Measurements from ENCODE around the gene TMEM14B.
"Not testable (repeated sequence)": the region's sequence is repeated elsewhere in the genome, so short reads cannot be mapped to it uniquely, and the experiment has no call there.

The TMEM14B gene

DNA sequence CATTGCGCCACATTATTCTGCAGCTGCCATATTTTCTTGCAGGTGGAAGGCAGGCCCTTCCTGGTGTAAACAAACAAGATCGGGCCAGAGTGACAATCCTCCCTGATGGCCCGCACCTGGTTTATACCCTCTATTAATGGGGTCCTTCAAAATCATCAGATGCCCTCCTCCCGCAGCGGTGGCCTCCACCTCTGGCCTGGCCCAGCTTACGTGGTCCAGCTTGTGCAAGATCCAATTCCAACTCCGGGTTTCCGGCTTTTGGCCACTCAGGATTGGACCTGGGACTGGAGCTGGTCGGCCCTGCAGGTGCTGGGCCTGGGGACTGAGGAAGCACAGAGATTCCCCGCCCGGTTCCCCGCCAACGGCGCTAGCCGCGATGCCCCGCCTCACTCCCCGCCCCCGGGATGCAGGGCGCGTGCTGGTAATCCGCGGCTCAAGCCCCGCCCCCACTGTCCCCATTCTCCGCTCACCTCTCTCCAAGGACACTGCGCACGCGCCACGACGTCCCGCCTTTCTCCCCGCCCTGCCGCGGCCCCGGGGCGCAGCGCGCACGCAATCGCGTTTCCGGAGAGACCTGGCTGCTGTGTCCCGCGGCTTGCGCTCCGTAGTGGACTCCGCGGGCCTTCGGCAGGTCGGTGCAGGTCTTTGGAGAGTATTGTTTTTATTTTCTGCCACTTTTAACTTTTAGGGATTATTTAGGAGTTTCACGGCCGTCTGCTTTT is at the start of gene TMEM14B:
TSS of gene TMEM14B (plus strand) at position 555 of the 722 bp plus-strand sequence. CDS start 1,441 bp downstream, outside the sequence.
- DNase-seq, result peak; percentile 99

DNA sequence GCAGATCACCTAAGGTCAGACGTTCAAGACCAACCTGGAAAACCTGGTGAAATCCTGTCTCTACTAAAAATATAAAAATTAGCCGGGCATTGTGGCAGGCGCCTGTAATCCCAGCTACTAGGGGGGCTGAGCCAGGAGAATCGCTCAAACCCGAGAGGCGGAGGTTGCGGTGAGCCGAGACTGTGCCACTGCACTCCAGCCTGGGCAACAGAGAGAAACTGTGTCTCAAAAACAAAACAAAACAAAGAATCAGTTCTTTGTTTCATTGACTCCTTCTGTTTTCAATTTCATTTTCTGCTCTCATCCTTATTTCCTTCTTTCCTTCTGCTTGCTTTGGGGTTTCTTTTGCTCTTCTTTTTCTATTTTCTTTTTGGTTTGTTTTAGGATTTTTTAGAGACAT is 33.6 kb upstream of the TMEM14B start:
- no peak for DNase-seq

- DNase-seq, result peak; percentile 58
Observed at GRCh38 chr6:10719296-10719963, 28.2 kb upstream of the TMEM14B start.

- DNase-seq, result peak; percentile 50
Observed at GRCh38 chr6:10719964-10720264, 27.7 kb upstream of the TMEM14B start.

DNA sequence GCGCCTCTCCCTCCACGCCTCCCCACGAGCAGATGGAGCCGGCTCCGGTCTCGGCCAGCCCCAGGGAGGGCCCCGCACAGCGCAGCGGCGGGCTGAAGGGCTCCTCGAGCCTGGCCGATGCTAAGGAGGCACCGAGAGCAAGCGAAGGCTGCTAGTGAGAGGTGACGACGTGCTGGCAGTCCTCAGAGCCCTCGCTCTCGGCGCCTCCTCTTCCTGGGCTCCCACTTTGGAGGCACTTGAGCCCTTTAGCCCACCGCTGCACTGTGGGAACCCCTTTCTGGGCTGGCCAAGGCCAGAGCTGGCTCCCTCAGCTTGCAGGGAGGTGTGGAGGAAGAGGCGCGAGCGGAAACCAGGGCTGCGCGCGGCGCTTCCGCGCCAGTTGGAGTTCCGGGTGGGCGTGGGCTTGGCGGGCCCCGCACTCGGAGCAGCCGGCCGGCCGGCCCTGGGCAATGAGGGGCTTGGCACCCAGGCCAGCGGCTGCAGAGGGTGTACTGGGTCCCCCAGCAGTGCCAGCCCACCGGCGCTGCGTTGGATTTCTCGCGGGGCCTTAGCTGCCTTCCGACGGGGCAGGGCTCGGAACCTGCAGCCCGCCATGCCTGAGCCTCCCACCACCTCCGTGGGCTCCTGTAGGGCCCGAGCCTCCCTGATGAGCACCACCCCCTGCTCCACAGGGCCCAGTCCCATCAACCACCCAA is 27.2 kb upstream of the TMEM14B start:
- DNase-seq, result peak; percentile 53

GRCh38 chr6:10720960-10721849 is 26.4 kb upstream of the TMEM14B start:
- peak; percentile 58 for DNase-seq

GRCh38 chr6:10721850-10722569 is 25.6 kb upstream of the TMEM14B start:
- DNase-seq, result no peak

DNA sequence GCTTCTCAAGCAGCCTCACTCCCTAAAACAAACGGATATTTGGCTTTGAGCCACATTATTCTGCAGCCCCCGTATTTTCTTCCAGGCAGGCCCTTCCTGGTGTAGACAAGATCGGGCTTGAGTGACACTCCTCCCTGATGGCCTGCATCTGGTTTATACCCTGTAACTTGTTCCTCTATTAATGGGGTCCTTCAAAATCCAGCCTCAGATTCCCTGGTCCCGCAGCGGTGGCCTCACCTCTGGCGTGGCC is 25.1 kb upstream of the TMEM14B start:
- DNase-seq, result no peak

- DNase-seq, result peak; percentile 97
Observed at GRCh38 chr6:10722820-10723566, 24.6 kb upstream of the TMEM14B start, which contains the start of gene TMEM14C. TMEM14C (plus strand) TSS chr6:10723070; CDS start chr6:10724614, 1,544 bp downstream.

GRCh38 chr6:10723567-10723881 is 24.1 kb upstream of the TMEM14B start:
- DNase-seq, result no peak

DNA sequence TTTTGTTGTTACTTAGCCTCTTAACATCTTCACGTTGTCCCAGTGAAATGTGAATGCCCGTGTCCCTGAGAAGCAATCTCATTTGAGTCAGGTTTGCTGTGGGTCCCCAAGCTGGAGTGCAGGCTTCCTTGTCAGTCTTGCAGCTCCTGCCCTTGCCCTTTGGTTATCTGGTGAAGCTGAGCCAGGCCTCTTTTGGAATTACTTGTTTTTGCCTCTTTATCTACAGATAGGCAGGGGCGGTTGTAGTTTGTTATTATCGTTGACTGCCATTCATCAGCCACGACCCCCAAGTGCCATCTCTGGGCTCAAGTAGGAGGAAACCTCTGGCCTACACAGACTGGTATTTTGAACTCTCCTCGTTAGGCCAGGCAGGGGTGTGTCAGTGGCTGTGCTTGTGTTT is 22.6 kb upstream of the TMEM14B start:
- DNase-seq, result peak; percentile 94

DNA sequence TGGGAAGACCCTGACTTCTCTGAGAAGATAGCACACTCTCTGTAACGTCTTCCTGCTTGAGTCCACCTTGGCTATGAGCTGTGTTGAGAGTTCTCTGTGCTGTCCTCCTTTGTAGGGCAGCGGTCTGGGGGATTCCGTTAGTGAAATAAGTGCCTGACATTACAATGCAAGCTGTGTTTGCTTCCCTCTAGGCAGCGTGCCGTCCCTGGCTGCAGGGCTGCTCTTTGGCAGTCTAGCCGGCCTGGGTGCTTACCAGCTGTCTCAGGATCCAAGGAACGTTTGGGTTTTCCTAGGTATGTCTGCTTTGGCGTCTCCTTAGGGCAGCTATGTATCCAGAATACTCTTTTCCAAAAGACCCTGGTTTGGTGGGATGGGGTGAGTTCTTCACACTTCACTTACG is 21.9 kb upstream of the TMEM14B start:
- no peak for DNase-seq

DNA sequence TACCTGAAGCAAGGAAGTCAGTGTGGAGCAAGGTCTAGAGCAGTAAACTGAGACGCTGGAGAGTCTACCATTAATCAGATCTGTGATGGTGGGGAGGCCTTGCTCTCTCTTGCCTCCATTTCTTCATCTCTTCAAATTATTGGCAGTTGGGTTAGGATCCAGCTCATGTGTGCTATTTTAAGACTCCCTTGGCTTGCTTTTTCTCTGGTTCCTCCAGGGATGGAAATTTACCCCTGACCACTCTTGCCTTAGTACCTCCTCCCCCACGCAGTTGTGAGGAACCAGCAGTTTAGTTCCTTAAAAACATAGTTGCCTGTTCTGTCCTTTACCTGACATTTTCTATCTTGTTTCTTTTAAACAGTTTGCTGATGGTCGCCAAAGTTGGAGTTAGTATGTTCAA is 17.4 kb upstream of the TMEM14B start:
- DNase-seq, result no peak

- DNase-seq, result no peak
Observed at GRCh38 chr6:10733151-10733715, 14.4 kb upstream of the TMEM14B start.

- no peak for DNase-seq
Observed at GRCh38 chr6:10733863-10734262, 13.7 kb upstream of the TMEM14B start.

- no peak for DNase-seq
Observed at GRCh38 chr6:10736731-10737130, 10.9 kb upstream of the TMEM14B start.

DNA sequence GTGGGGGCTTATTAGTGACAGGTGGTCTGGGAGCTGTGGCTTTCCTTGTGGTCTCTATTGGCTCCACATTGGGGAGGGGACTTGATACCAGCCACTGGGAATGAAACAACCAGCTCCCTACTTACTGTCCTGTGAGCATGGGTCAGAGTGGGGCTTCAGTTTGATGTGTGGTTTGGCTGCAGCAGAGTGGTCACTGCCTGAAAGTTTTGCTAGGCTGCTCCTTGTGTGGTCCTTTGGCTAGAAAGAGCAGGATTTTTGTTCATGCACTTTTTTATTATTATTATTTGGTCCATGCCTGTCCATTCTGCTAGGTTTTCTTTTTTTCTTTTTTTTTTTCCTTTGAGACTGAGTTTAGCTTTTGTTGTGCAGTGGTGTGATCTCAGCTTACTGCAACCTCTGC is 7.5 kb upstream of the TMEM14B start:
- no peak for DNase-seq

- DNase-seq, result not testable (repeated sequence)
Observed at GRCh38 chr6:10741643-10742042, 6.0 kb upstream of the TMEM14B start.

- DNase-seq, result no peak
Observed at GRCh38 chr6:10742251-10742650, 5.4 kb upstream of the TMEM14B start.

- no peak for DNase-seq
Observed at GRCh38 chr6:10743515-10743914, 4.1 kb upstream of the TMEM14B start.

DNA sequence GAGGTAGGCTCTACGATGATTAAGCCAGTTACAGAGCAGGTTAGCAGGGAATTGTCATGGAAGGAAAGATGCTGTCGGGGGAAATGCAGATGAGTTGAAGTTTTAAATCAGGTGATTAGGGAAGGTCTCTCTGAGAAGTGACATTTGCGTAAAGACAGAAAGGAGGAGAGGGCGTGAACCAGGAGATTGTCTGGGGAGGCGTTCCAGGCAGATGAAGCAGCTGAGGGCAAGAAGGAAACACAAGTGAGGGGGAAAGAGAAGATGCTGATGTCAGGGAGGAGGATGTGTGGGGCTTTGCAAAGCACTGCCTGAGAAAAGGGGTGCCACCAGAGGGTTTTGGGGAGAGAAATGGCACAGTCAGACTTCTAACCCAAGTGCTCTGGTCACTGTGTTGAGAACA is 2.5 kb upstream of the TMEM14B start:
- no peak for DNase-seq

DNA sequence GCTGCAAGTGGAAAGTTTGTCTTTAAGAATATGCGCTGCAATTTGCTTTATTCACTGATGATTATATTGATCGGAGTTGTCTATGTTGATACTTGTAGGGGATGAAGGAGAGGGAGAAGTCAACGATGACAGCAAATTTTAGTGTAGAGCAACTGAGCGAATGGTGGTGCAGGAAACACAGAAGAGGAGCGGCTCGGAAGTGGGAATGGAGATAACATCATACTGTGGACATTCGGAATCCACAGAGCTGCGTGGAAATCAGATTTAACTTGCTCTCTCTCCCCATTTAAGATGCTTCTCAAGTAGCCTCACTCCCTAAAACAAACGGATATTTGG is 722 bp upstream of the TMEM14B start:
- DNase-seq, result peak; percentile 26

All from hematopoietic multipotent progenitor cell treated with erythropoietin and hydrocortisone succinate and interleukin-3 and kit ligand, for 6 days (in vitro differentiated cells).